H9 (cell line): ENCODE measurements around the gene RFESD. TPM values are rescaled to one million over a fixed set of nuclear protein-coding genes. Genes with fewer than 3 reads are reported as not detected.

Source experiments
- DNase-seq: peaks from one replicate; pipeline ENCODE4 v3.0.0-alpha.2; 2017
- H2AFZ ChIP-seq: one replicate; pipeline ENCODE4 v1.6.1; 2013; ENCODE audit warnings: mild to moderate bottlenecking, low read length, control low read depth, moderate library complexity
- H2AK5ac ChIP-seq: 2 replicates; pipeline ENCODE4 v1.6.1; 2013; ENCODE audit warnings: low read length, control low read depth, mixed read lengths; ENCODE audit not compliant: insufficient read length
- H2BK120ac ChIP-seq: one replicate; pipeline ENCODE4 v1.6.1; 2013; ENCODE audit warnings: low read depth, mild to moderate bottlenecking, low read length, control low read depth, inconsistent platforms; ENCODE audit not compliant: poor library complexity, severe bottlenecking
- H2BK12ac ChIP-seq: 2 replicates; pipeline ENCODE4 v1.6.1; 2013; ENCODE audit warnings: low read length, control low read depth, mixed read lengths, low read depth; ENCODE audit not compliant: insufficient read length
- H2BK15ac ChIP-seq: 2 replicates; pipeline ENCODE4 v1.6.1; 2013; ENCODE audit warnings: low read depth, low read length, control low read depth
- H2BK20ac ChIP-seq: one replicate; pipeline ENCODE4 v1.6.1; 2013; ENCODE audit warnings: low read depth, mild to moderate bottlenecking, low read length, control low read depth, inconsistent platforms; ENCODE audit not compliant: poor library complexity, severe bottlenecking
- H2BK5ac ChIP-seq: 2 replicates; pipeline ENCODE4 v1.6.1; 2013; ENCODE audit warnings: low read length, control low read depth, mixed read lengths; ENCODE audit not compliant: insufficient read length
- H3K14ac ChIP-seq: 2 replicates; pipeline ENCODE4 v1.6.1; 2013; ENCODE audit warnings: low read length, control low read depth; ENCODE audit not compliant: insufficient read depth
- H3K18ac ChIP-seq: 2 replicates; pipeline ENCODE4 v1.6.1; 2013; ENCODE audit warnings: low read depth, mild to moderate bottlenecking, mixed read lengths, low read length, control low read depth; ENCODE audit not compliant: insufficient read length
- H3K23ac ChIP-seq: 2 replicates; pipeline ENCODE4 v1.6.1; 2013; ENCODE audit warnings: low read length, control low read depth, mixed read lengths, low read depth; ENCODE audit not compliant: insufficient read length
- H3K23me2 ChIP-seq: 2 replicates; pipeline ENCODE4 v1.6.1; 2013; ENCODE audit warnings: low read depth, mild to moderate bottlenecking, mixed read lengths, low read length, control low read depth; ENCODE audit not compliant: insufficient read length, poor library complexity, severe bottlenecking
- H3K27ac ChIP-seq: 2 replicates; pipeline ENCODE4 v1.5.1; 2013; ENCODE audit warnings: low read length, control low read depth, mixed read lengths, low read depth; ENCODE audit not compliant: insufficient read length
- H3K27me3 ChIP-seq: 2 replicates; pipeline ENCODE4 v1.6.1; 2013; ENCODE audit warnings: low read length, control low read depth, inconsistent platforms; ENCODE audit not compliant: insufficient read depth
- H3K4ac ChIP-seq: 2 replicates; pipeline ENCODE4 v1.6.1; 2013; ENCODE audit warnings: low read depth, mild to moderate bottlenecking, control low read depth, inconsistent platforms, low read length, moderate library complexity
- H3K4me1 ChIP-seq: 2 replicates; pipeline ENCODE4 v1.6.1; 2013; ENCODE audit warnings: low read length, control low read depth, inconsistent platforms; ENCODE audit not compliant: insufficient read depth
- H3K4me2 ChIP-seq: 2 replicates; pipeline ENCODE4 v1.6.1; 2013; ENCODE audit warnings: low read length, control low read depth, mixed read lengths; ENCODE audit not compliant: insufficient read length, insufficient read depth
- H3K56ac ChIP-seq: 2 replicates; pipeline ENCODE4 v1.6.1; 2013; ENCODE audit warnings: low read depth, mild to moderate bottlenecking, mixed read lengths, low read length, control low read depth; ENCODE audit not compliant: insufficient read length
- H3K79me1 ChIP-seq: 2 replicates; pipeline ENCODE4 v1.6.1; 2013; ENCODE audit warnings: low read depth, mild to moderate bottlenecking, moderate library complexity, low read length, control low read depth, inconsistent platforms; ENCODE audit not compliant: insufficient read depth, poor library complexity, severe bottlenecking
- H3K79me2 ChIP-seq: 2 replicates; pipeline ENCODE4 v1.6.1; 2013; ENCODE audit warnings: low read length, control low read depth, inconsistent platforms; ENCODE audit not compliant: insufficient read depth
- H3K9ac ChIP-seq: 2 replicates; pipeline ENCODE4 v1.6.1; 2013; ENCODE audit warnings: low read length, control low read depth, mixed read lengths; ENCODE audit not compliant: insufficient read length; ENCODE audit errors: extremely low read depth
- H3K9me3 ChIP-seq: one replicate; pipeline ENCODE4 v1.6.1; 2013; ENCODE audit warnings: low read depth, low read length, inconsistent platforms; ENCODE audit not compliant: control insufficient read depth
- H3T11ph ChIP-seq: one replicate; pipeline ENCODE4 v1.6.1; 2013; ENCODE audit warnings: mild to moderate bottlenecking, low read length, control low read depth, inconsistent platforms
- H4K20me1 ChIP-seq: one replicate; pipeline ENCODE4 v1.6.1; 2013; ENCODE audit not compliant: control insufficient read depth, insufficient read length, insufficient read depth
- H4K5ac ChIP-seq: 2 replicates; pipeline ENCODE4 v1.6.1; 2013; ENCODE audit warnings: low read depth, mild to moderate bottlenecking, mixed read lengths, low read length, control low read depth; ENCODE audit not compliant: insufficient read length
- H4K8ac ChIP-seq: replicated peaks from 2 replicates; pipeline ENCODE4 v1.6.1; 2013; ENCODE audit warnings: low read length, control low read depth, mixed read lengths, low read depth; ENCODE audit not compliant: insufficient read length
- H4K91ac ChIP-seq: 2 replicates; pipeline ENCODE4 v1.6.1; 2013; ENCODE audit warnings: low read depth, mild to moderate bottlenecking, moderate library complexity, mixed read lengths, low read length, control low read depth; ENCODE audit not compliant: insufficient read length
- H3K27ac Mint-ChIP-seq, 3 experiments: 2 replicates in 2 of 3; 3 replicates in 1 of 3; pipeline ENCODE4 v1.8.0; 2020 to 2021; ENCODE audit warnings: mixed read lengths in 3 of 3, mild to moderate bottlenecking in 1 of 3, moderate library complexity in 1 of 3
- H3K27me3 Mint-ChIP-seq: 2 replicates; pipeline ENCODE4 v1.8.0; 2021; ENCODE audit warnings: low read depth, mild to moderate bottlenecking, moderate library complexity, mixed read lengths
- H3K36me3 Mint-ChIP-seq, 3 experiments: 2 replicates in 2 of 3; 3 replicates in 1 of 3; pipeline ENCODE4 v1.8.0; 2020 to 2021; ENCODE audit warnings: low read depth in 3 of 3, mixed read lengths in 3 of 3; ENCODE audit not compliant: insufficient read depth in 1 of 3
- H3K4me1 Mint-ChIP-seq, 2 experiments: 2 replicates each; pipeline ENCODE4 v1.8.0; 2020; ENCODE audit warnings: mixed read lengths in 2 of 2
- H3K4me3 Mint-ChIP-seq, 2 experiments: 2 replicates in 1 of 2; 3 replicates in 1 of 2; pipeline ENCODE4 v1.8.0; 2020 to 2021; ENCODE audit warnings: mild to moderate bottlenecking in 2 of 2, mixed read lengths in 2 of 2, moderate library complexity in 1 of 2
- H3K9me3 Mint-ChIP-seq, 2 experiments: 2 replicates in 1 of 2; 3 replicates in 1 of 2; pipeline ENCODE4 v1.8.0; 2020; ENCODE audit warnings: mild to moderate bottlenecking in 2 of 2, mixed read lengths in 2 of 2, moderate library complexity in 1 of 2
- CTCF ChIP-seq: fragments of 200-600 bp; sonication (generic); conservative IDR thresholded peaks from 3 replicates; pipeline ENCODE4 v1.8.0; 2021; ENCODE audit warnings: antibody characterized with exemption, mild to moderate bottlenecking
- WGBS: extraction: QIAGEN DNeasy Blood & Tissue Kit; methylation state at CpG from one replicate; pipeline ENCODE4 v1.1.7; 2013; ENCODE audit warnings: missing lambda C conversion rate, low lambda C conversion rate, mixed read lengths; ENCODE audit not compliant: insufficient read length; ENCODE audit errors: extremely low coverage; 5-methylcytosine and 5-hydroxymethylcytosine counted together
- total RNA-seq: library from RNA; stranded (reverse); gene quantifications from 2 replicates; pipeline ENCODE4 v1.2.1, GENCODE V29; 2021

The RFESD gene
- total RNA-seq, 1 experiment from 2014 or later, result 1.7 TPM

- no peaks in the 10 kb centered on the region for H3K4me1 ChIP-seq
- peak overlapping the region; percentile 62 for H3K4me2 ChIP-seq
- no peak for TF ChIP-seq CTCF
- H2AK5ac ChIP-seq, result no peak overlapping the region
- no peak overlapping the region for H3K4ac ChIP-seq
- H4K5ac ChIP-seq, result no peak overlapping the region
- no peak overlapping the region for H3K27ac ChIP-seq
- H2BK12ac ChIP-seq, result no peak overlapping the region
- H4K20me1 ChIP-seq, result no peaks in the 10 kb centered on the region
- H3K9me3 Mint-ChIP-seq, result peaks cover 0 to 5% of the 10 kb centered on the region in 2 experiments; a peak in 2 of 5 replicates
- no peaks in the 10 kb centered on the region for H3K79me1 ChIP-seq
- no peaks in the 10 kb centered on the region for H3K9me3 ChIP-seq
- WGBS, result no CpG with 5 or more reads among the region's 92 CpGs
- H3K27ac Mint-ChIP-seq, result no peak overlapping the region
- peaks cover 23% of the 10 kb centered on the region for H3K27me3 ChIP-seq
- H3K18ac ChIP-seq, result peak overlapping the region; percentile 18
- peak overlapping the region; percentile 61 to 80 for H3K4me3 Mint-ChIP-seq
- no peak overlapping the region for H4K91ac ChIP-seq
- H3K27me3 Mint-ChIP-seq, result peaks cover 68% of the 10 kb centered on the region
- H3K9ac ChIP-seq, result no peak overlapping the region
- peaks cover 0 to 3% (median 0%) of the 10 kb centered on the region in 3 experiments; a peak in 2 of 7 replicates for H3K36me3 Mint-ChIP-seq
- no peak overlapping the region for H2AFZ ChIP-seq
- H4K8ac ChIP-seq, result no peak overlapping the region
- no peak overlapping the region for H2BK5ac ChIP-seq
- H3K56ac ChIP-seq, result no peak overlapping the region
- DNase-seq, result peak; percentile 74
- no peaks in the 10 kb centered on the region for H3K79me2 ChIP-seq
- H2BK15ac ChIP-seq, result no peak overlapping the region
- no peak overlapping the region; the same call in 1 of the 2 replicates for H3K14ac ChIP-seq
- H3K4me1 Mint-ChIP-seq, result peaks cover 14% of the 10 kb centered on the region in 2 experiments
- no peak overlapping the region for H3K23ac ChIP-seq
- H2BK120ac ChIP-seq, result no peak overlapping the region
- peaks cover 13% of the 10 kb centered on the region for H3K23me2 ChIP-seq
- no peak overlapping the region for H2BK20ac ChIP-seq
- H3T11ph ChIP-seq, result no peak overlapping the region
Measured at GRCh38 chr5:95620870-95621838, 25.4 kb upstream of the RFESD start.
